ENCODE results near the gene RPS6KL1.

The RPS6KL1 gene

DNA sequence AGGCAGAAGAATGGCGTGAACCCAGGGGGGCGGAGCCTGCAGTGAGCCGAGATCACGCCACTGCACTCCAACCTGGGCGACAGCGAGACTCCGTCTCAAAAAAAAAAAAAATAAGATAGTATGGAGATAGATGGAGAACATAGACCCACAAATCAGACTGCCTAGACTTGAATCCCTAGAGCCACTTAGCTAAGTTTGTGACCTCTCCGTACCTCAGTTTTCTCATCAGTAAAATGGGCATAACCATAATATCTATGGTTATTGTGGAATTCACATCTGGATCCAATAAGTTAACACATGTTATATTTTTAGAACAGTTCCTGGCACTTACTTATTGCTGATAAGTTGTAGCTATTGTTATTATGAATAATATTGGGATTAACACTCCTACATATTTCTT, 54.3 kb downstream of the RPS6KL1 start:
- DNase-seq (ENCODE audit: insufficient read length) (no peak), FAIRE-seq (no peak)
- no peak for TF ChIP-seq TAF1 (IDR thresholded peaks at IDR 0.05; ENCODE audit: borderline replicate concordance, low read depth, low read length)
- TF ChIP-seq POLR2AphosphoS5 (IDR thresholded peaks at IDR 0.05; ENCODE audit: low read depth, low read length) = no peak
- TF ChIP-seq POLR2A (IDR thresholded peaks at IDR 0.05; ENCODE audit: low read depth, low read length) = no peak

DNA sequence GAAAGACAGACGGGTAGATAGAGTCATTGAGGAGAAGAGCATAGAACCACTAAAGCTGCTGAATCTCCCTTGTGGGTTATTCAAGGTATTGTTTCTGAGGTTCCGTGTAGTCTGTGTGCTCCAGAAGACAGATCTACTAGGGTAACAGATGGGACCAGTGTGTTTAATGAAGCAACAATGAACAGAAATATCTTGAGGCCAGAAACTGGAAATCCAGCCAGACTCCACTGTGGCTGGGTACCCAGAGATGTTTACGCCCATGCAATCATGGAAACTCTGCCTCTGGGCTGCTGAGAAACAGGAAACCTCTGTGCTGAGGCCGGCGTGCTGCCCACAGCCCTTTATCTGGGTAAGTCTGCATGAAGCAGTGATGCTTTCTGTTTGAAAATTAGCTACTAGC, 55.4 kb downstream of the RPS6KL1 start:
- no peak for FAIRE-seq
- DNase-seq (ENCODE audit: insufficient read length) = no peak
- TF ChIP-seq POLR2AphosphoS5 (IDR thresholded peaks at IDR 0.05; ENCODE audit: low read depth, low read length) (no peak), POLR2A (IDR thresholded peaks at IDR 0.05; ENCODE audit: low read depth, low read length) (no peak), TAF1 (IDR thresholded peaks at IDR 0.05; ENCODE audit: borderline replicate concordance, low read depth, low read length) (no peak)

DNA sequence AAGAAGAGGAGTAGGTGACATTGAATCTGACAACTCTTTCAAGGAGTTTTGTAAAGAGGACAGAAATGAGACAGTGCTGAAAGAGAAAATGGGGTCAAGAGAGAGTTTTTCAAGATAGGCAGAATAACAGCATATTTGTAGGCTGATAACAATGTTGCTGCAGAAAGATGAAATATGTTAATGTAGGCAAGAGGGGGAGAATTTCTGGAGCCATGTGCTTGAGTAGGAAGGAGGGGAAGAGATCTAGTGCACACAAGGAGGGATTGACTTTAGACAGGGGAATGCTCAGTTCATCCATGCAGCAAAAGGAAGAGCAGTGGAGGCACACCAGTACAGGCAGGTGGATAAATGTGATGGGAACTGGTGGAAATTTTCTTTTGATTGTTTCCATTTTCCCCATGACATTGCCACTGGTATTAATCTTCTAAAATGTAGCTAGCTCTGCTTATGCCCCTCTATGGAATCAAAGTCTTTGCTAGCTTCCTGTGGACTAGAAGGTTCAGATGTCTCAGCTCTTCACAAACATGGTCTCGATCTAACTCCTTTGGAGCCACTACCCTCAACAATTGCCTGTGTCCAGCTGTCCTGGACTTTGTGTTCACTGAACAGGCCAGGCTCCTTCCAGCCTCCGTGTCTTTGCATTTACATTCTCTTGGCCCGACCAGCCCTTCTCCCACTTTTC, 56.2 kb downstream of the RPS6KL1 start:
- TF ChIP-seq POLR2A (IDR thresholded peaks at IDR 0.05; ENCODE audit: low read depth, low read length) (no peak), TAF1 (IDR thresholded peaks at IDR 0.05; ENCODE audit: borderline replicate concordance, low read depth, low read length) (no peak), POLR2AphosphoS5 (IDR thresholded peaks at IDR 0.05; ENCODE audit: low read depth, low read length) (no peak)
- DNase-seq (ENCODE audit: insufficient read length) (no peak), FAIRE-seq (no peak)

DNA sequence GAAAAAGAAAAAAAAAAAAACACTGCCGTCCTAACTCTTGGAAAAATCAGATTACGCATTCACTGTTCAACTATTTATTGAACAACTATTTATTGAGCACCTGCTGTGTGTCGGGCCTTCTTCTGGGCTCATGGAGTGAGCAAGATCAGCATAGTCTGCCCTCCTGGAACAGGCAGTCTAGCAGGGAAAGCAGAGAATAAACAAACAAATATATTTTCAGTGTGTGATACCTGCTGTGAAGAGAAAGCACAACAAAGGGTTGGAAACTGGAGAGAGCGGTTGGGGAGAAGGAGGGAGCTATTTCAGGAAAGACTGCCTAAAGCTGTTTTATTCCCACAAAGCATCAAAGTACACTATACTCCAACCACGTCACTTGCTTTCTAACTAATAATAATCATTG, 57.9 kb downstream of the RPS6KL1 start:
- TF ChIP-seq POLR2AphosphoS5 (IDR thresholded peaks at IDR 0.05; ENCODE audit: low read depth, low read length) (no peak), TAF1 (IDR thresholded peaks at IDR 0.05; ENCODE audit: borderline replicate concordance, low read depth, low read length) (no peak), POLR2A (IDR thresholded peaks at IDR 0.05; ENCODE audit: low read depth, low read length) (no peak)
- DNase-seq (ENCODE audit: insufficient read length) (no peak), FAIRE-seq (no peak)

DNA sequence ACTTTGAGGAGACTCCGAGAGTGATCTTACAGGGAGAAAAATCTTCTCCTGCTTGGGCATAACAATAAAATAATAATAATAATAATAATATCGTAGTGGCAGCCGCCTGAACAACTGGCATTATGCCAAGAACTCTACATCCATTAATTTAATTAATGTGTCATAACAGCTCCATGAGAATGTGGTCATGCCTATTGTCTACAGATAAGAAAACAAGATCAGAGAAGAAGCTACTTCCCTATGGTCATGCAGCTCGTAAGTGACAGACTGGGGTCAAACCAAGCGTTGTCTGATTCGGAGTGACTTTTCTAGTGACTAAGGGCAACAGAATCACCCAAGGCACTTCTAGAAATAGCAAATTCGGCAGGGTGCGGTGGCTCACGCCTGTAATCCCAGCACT, 58.9 kb downstream of the RPS6KL1 start:
- DNase-seq (ENCODE audit: insufficient read length) (no peak), FAIRE-seq (no peak)
- TF ChIP-seq TAF1 (IDR thresholded peaks at IDR 0.05; ENCODE audit: borderline replicate concordance, low read depth, low read length) (no peak), POLR2A (IDR thresholded peaks at IDR 0.05; ENCODE audit: low read depth, low read length) (no peak), POLR2AphosphoS5 (IDR thresholded peaks at IDR 0.05; ENCODE audit: low read depth, low read length) (no peak)

DNA sequence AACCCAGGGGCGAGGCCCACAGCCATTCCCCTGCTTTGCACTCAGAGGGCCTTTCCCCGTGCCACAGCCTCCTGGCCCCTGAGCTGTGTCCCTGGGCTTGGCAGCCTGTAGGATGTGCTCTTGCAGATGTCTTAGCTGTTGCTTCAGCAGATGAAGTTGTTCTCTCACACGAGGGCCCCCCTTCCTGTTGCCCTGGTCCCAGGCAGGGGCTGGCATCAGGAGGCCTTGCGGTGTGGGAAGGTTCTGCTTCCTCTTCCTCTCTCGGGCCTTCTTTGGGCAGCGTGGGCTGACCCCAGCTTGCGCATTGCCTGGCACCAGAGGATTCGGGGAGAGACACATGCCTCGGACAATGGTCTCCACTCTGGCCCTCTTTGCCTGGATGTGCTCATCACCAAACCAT, 59.8 kb downstream of the RPS6KL1 start:
- no peak for TF ChIP-seq POLR2AphosphoS5 (IDR thresholded peaks at IDR 0.05; ENCODE audit: low read depth, low read length)
- no peak for TF ChIP-seq TAF1 (IDR thresholded peaks at IDR 0.05; ENCODE audit: borderline replicate concordance, low read depth, low read length)
- no peak for TF ChIP-seq POLR2A (IDR thresholded peaks at IDR 0.05; ENCODE audit: low read depth, low read length)
- no peak for FAIRE-seq
- DNase-seq (ENCODE audit: insufficient read length) = no peak

DNA sequence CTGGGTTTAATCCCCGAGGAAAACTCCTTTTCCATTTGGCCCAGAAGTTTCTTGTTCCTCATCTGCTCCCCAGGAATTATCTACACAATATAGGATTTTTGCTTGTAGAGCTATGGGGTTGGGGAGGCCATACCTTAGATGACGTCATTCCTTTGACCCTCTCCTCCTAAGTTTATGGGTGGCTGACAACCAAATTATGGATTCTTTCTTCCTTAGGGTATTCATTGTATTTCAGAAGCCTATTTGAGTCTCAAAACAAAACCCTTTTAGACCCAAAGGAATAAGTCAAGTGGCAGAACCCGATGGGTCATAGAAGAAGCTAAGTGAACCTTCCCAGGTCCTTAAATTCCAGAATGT, 61.3 kb downstream of the RPS6KL1 start:
- FAIRE-seq (no peak), DNase-seq (ENCODE audit: insufficient read length) (no peak)
- TF ChIP-seq POLR2A (IDR thresholded peaks at IDR 0.05; ENCODE audit: low read depth, low read length) (no peak), POLR2AphosphoS5 (IDR thresholded peaks at IDR 0.05; ENCODE audit: low read depth, low read length) (no peak), TAF1 (IDR thresholded peaks at IDR 0.05; ENCODE audit: borderline replicate concordance, low read depth, low read length) (no peak)

DNA sequence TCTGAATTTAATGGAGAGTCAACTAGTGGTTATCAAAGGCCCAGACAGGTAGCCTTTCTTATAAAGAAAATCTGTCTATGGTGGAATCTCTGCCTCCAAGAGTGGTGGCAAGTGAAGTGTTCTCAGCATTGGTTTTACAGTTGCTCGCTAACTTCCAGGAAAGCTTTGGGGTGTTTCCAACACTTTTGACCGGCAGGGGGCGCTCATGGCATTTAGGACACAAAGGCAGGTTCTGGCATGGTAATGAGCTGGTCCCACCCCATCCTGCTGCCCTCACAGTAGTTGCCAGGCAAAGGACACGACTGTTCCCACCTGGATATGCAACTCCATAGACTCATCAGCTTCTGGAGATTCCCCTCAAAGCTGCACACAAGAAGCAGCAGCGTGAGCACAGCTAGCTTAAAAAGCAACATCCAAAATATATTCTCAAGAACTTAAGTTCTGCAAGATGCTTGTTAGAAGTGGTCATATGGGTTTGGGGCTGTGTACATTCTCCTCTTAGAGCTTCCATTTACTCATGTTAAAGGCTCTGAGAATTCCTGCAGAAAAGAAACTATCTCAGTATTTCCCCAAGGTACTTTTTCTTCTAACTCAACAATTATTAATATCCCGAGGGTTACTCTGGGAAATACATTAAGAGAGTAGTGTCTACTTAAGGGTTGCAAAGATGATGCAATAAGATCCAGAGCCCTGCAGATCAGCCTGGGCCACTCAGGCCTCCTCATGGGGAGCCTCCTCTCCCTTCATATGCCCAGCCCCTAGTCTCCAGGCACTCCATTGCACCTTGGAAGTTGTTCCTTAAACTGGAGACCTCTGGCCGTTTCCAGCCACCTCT, 61.9 kb downstream of the RPS6KL1 start:
- DNase-seq (ENCODE audit: insufficient read length) (peak; percentile 36), FAIRE-seq (peak; percentile 86)
- no peak for TF ChIP-seq TAF1 (IDR thresholded peaks at IDR 0.05; ENCODE audit: borderline replicate concordance, low read depth, low read length)
- TF ChIP-seq POLR2A (IDR thresholded peaks at IDR 0.05; ENCODE audit: low read depth, low read length) = no peak
- no peak for TF ChIP-seq POLR2AphosphoS5 (IDR thresholded peaks at IDR 0.05; ENCODE audit: low read depth, low read length)

DNA sequence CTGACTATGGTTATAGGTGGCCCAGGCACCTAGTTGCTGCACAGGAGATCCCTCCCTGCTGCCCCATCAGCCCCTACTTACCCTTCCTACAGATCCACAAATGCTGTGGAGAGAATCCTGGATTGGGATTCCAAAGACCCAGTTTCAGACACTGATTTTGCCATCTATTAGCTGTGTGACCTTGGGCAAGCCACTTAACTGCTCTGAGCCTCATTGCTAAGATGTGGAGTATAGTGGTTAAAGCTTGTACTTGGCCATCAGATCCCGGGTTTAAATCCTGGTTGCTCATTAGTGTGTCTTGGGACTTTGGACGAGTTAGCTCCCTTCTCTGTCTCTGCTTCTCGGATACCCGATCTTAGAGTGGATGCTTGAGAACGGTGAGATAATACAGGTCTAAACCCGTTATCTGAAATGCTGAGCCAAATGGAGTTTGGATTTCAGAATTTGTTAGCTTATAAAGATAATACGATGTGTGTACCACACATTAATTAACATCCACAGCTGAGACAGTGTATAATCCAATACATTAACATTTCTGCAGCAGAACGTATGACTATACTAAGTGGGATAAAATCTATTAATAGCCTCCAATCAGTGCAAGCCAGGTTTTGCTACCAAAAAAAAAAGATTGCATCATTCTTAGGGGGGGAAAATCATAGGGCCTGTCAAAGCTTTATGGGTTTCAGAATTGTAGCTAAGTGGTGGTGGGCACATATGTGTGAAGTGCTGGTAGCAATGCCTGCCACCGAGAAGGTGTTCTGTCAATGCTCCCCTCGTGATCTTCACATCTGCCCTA, 63.1 kb downstream of the RPS6KL1 start:
- DNase-seq (ENCODE audit: insufficient read length) (no peak), FAIRE-seq (no peak)
- TF ChIP-seq TAF1 (IDR thresholded peaks at IDR 0.05; ENCODE audit: borderline replicate concordance, low read depth, low read length) = no peak
- TF ChIP-seq POLR2AphosphoS5 (IDR thresholded peaks at IDR 0.05; ENCODE audit: low read depth, low read length) = no peak
- no peak for TF ChIP-seq POLR2A (IDR thresholded peaks at IDR 0.05; ENCODE audit: low read depth, low read length)

DNA sequence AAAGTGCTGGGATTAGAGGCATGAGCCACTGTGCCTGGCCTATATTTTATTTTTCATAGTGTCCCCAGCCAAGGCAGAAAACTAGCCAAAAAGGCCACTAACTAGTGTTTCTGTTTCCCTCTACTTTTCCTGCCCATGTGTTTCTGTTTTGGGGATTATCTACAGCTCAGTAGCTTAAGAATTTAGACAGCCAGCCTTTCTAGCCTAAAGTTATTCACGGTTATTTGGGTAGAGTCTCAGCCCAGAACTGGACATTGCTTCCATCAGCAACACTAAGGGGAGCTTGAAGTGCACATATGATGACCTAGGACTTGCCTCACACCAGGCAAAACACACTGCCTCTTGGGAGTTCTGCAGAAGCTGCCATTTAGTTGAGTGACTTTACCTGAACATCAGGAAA, 65.0 kb downstream of the RPS6KL1 start:
- FAIRE-seq (no peak), DNase-seq (ENCODE audit: insufficient read length) (no peak)
- TF ChIP-seq POLR2A (IDR thresholded peaks at IDR 0.05; ENCODE audit: low read depth, low read length) = no peak
- TF ChIP-seq TAF1 (IDR thresholded peaks at IDR 0.05; ENCODE audit: borderline replicate concordance, low read depth, low read length) = no peak
- TF ChIP-seq POLR2AphosphoS5 (IDR thresholded peaks at IDR 0.05; ENCODE audit: low read depth, low read length) = no peak

DNA sequence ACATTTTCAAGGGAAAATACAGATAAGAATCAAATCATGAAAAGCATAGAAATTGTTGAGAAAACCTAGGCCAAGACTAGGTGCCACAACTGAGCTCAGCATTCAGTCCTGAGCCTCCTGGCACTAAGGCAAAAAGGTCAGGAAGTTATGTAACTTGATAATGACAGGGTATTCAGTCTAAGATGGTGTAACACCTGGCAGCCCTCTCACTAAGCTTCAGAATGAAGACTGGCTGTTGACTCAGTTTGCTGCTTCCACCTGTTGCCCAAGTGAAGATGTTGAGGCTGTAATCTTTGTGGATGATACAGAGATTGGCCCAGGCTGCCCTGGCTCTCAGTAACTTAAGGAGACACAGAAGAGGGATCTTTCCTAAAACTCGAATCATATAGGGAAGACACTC, 66.7 kb downstream of the RPS6KL1 start:
- no peak for TF ChIP-seq POLR2AphosphoS5 (IDR thresholded peaks at IDR 0.05; ENCODE audit: low read depth, low read length)
- FAIRE-seq = no peak
- DNase-seq (ENCODE audit: insufficient read length) = no peak

Data from GM12892 (cell line).